ENCODE results near the gene GCLM.
"Not testable (repeated sequence)": the region's sequence is repeated elsewhere in the genome, so short reads cannot be mapped to it uniquely, and the experiment has no call there.

GCLM gene

GRCh38 chr1:93909146-93910050 lies at the start of gene GCLM:
Gene GCLM (minus strand): TSS chr1:93909430. CDS start chr1:93909163, 267 bp downstream.
- peak; percentile 92 to 94 for DNase-seq

- no peak for DNase-seq
These were observed 49.5 kb upstream of the GCLM start for GRCh38 chr1:93958726-93959100.

GRCh38 chr1:93958032-93958725 lies 48.9 kb upstream of the GCLM start:
- no peak for DNase-seq

- DNase-seq = no peak
These were observed 46.5 kb upstream of the GCLM start for GRCh38 chr1:93955765-93956164.

GRCh38 chr1:93947002-93947686 lies 37.9 kb upstream of the GCLM start:
- DNase-seq = not testable (repeated sequence)

- no peak for DNase-seq
These were observed 29.4 kb upstream of the GCLM start for GRCh38 chr1:93938461-93939145.

GRCh38 chr1:93937997-93938396 lies 28.8 kb upstream of the GCLM start:
- DNase-seq = no peak

- DNase-seq = no peak
These were observed 16.0 kb upstream of the GCLM start for GRCh38 chr1:93925206-93925605.

- DNase-seq = no peak
These were observed 10.6 kb upstream of the GCLM start for GRCh38 chr1:93919780-93920179.

- DNase-seq = no peak
These were observed 8.1 kb upstream of the GCLM start for GRCh38 chr1:93917302-93917701.

- not testable (repeated sequence) for DNase-seq
These were observed 1.6 kb upstream of the GCLM start for GRCh38 chr1:93910880-93911279.

- no peak for DNase-seq
These were observed 1.1 kb upstream of the GCLM start for GRCh38 chr1:93910305-93910704.

- DNase-seq = peak; percentile 44 to 52
These were observed 660 bp downstream of the GCLM start for GRCh38 chr1:93908394-93909145.

- no peak for DNase-seq
These were observed 1.5 kb downstream of the GCLM start for GRCh38 chr1:93907718-93908117.

- no peak for DNase-seq
These were observed 2.8 kb downstream of the GCLM start for GRCh38 chr1:93906480-93906879.

GRCh38 chr1:93905734-93906133 lies 3.5 kb downstream of the GCLM start:
- DNase-seq = no peak

GRCh38 chr1:93905051-93905450 lies 4.2 kb downstream of the GCLM start:
- no peak for DNase-seq

- no peak for DNase-seq
These were observed 5.0 kb downstream of the GCLM start for GRCh38 chr1:93904228-93904627.

- no peak for DNase-seq
These were observed 8.3 kb downstream of the GCLM start for GRCh38 chr1:93900723-93901504.

GRCh38 chr1:93899543-93900207 lies 9.6 kb downstream of the GCLM start:
- DNase-seq = no peak

GRCh38 chr1:93888900-93889299 lies 20.3 kb downstream of the GCLM start:
- no peak for DNase-seq
